Sciatic nerve (tissue), 2 donors: ENCODE results near the gene RHPN2. TPM values are rescaled to one million over a fixed set of nuclear protein-coding genes. Genes with fewer than 3 reads are reported as not detected.
"Not testable (repeated sequence)": the region's sequence is repeated elsewhere in the genome, so short reads cannot be mapped to it uniquely, and the experiment has no call there.

ENCODE experiments used
- ATAC-seq: fragments of 200-7000 bp; cut with Tn5 transposase; one replicate; pipeline ENCODE4 v1.9.1; 2020; ENCODE audit warnings: mild to moderate bottlenecking, moderate library complexity
- DNase-seq: peaks from one replicate; pipeline ENCODE4 v3.0.0-alpha.2; 2020; ENCODE audit warnings: low spot score
- intact Hi-C: fragments of 100-400 bp; cut with DNase I; formaldehyde crosslinking; loops from one replicate; pipeline ENCODE4 v1.14.2; 2022
- total RNA-seq: library from RNA; stranded (reverse); fragmentation: NEBNext Ultra II Directional; extraction: Animal tissue kit (Norgen Biotek cat#: 25700); gene quantifications from one replicate; pipeline ENCODE4 v1.2.1, GENCODE V29; 2021
- donor health status: DM: no; HTN: no; CAD: no.
- donor health status: DM: no; HTN: no; CAD: no.

RHPN2 gene
- total RNA-seq, 1 donor from 2014 or later, result 4.5 TPM

GRCh38 chr19:33071887-33072286 is 7.2 kb upstream of the RHPN2 start:
- intact Hi-C loops, result no loop called here
- ATAC-seq (no peak), DNase-seq (no peak)

GRCh38 chr19:33067121-33067520 is 2.4 kb upstream of the RHPN2 start:
- ATAC-seq (no peak), DNase-seq (no peak)
- intact Hi-C loops, result no loop called here

GRCh38 chr19:33066543-33066942 is 1.9 kb upstream of the RHPN2 start:
- intact Hi-C loops, result no loop called here
- DNase-seq (no peak), ATAC-seq (no peak)

- intact Hi-C loops, result no loop called here
- DNase-seq, result peak; percentile 61
- peak; percentile 38 for ATAC-seq
These were observed 263 bp downstream of the RHPN2 start for GRCh38 chr19:33064458-33064791.

GRCh38 chr19:33063753-33064457 is 783 bp downstream of the RHPN2 start:
- peak; percentile 13 for ATAC-seq
- intact Hi-C loops, result no loop called here
- DNase-seq, result no peak

- peak; percentile 23 for ATAC-seq
- no peak for DNase-seq
- intact Hi-C loops, result no loop called here
These were observed 1.3 kb downstream of the RHPN2 start for GRCh38 chr19:33063356-33063752.

- no peak for DNase-seq
- no peak for ATAC-seq
- intact Hi-C loops, result no loop called here
These were observed 1.8 kb downstream of the RHPN2 start for GRCh38 chr19:33062902-33063301.

- intact Hi-C loops, result no loop called here
- ATAC-seq (no peak), DNase-seq (no peak)
These were observed 4.1 kb downstream of the RHPN2 start for GRCh38 chr19:33060586-33060985.

GRCh38 chr19:33055718-33056117 is 9.0 kb downstream of the RHPN2 start:
- ATAC-seq, result peak; percentile 85
- intact Hi-C loops, result no loop called here

GRCh38 chr19:33054623-33055022 is 10.1 kb downstream of the RHPN2 start:
- intact Hi-C loops, result no loop called here
- no peak for ATAC-seq
- DNase-seq, result no peak

More at GRCh38 chr19:33055718-33056117, 9.0 kb downstream of the RHPN2 start:
- no peak for DNase-seq

- DNase-seq, result no peak
- intact Hi-C loops, result no loop called here
These were observed 12.2 kb downstream of the RHPN2 start for GRCh38 chr19:33052352-33052972.

GRCh38 chr19:33050110-33050509 is 14.6 kb downstream of the RHPN2 start:
- intact Hi-C loops, result no loop called here
- DNase-seq (no peak), ATAC-seq (no peak)

More at GRCh38 chr19:33052352-33052972, 12.2 kb downstream of the RHPN2 start:
- ATAC-seq, result peak; percentile 87

GRCh38 chr19:33048806-33049676 is 15.6 kb downstream of the RHPN2 start:
- ATAC-seq, result no peak
- intact Hi-C loops, result no loop called here
- no peak for DNase-seq

- no peak for DNase-seq
- intact Hi-C loops, result no loop called here
- ATAC-seq, result no peak
These were observed 17.3 kb downstream of the RHPN2 start for GRCh38 chr19:33047422-33047821.

- ATAC-seq, DNase-seq, intact Hi-C loops: not testable (repeated sequence)
These were observed 22.9 kb downstream of the RHPN2 start for GRCh38 chr19:33041828-33042160.

GRCh38 chr19:33040994-33041827 is 23.5 kb downstream of the RHPN2 start:
- intact Hi-C loops, result no loop called here
- DNase-seq, result no peak
- ATAC-seq, result no peak

- no peak for DNase-seq
- ATAC-seq, result no peak
- intact Hi-C loops, result no loop called here
These were observed 24.9 kb downstream of the RHPN2 start for GRCh38 chr19:33039815-33040214.

- intact Hi-C loops, result no loop called here
- no peak for ATAC-seq
These were observed 25.5 kb downstream of the RHPN2 start for GRCh38 chr19:33039108-33039599.

More at GRCh38 chr19:33039108-33039599, 25.5 kb downstream of the RHPN2 start:
- no peak for DNase-seq
